ENCODE data around the gene ETS1. TPM values are rescaled to one million over a fixed set of nuclear protein-coding genes. Genes with fewer than 3 reads are reported as not detected.

The ETS1 gene
- total RNA-seq, 1 donor = 35.5 TPM

DNA sequence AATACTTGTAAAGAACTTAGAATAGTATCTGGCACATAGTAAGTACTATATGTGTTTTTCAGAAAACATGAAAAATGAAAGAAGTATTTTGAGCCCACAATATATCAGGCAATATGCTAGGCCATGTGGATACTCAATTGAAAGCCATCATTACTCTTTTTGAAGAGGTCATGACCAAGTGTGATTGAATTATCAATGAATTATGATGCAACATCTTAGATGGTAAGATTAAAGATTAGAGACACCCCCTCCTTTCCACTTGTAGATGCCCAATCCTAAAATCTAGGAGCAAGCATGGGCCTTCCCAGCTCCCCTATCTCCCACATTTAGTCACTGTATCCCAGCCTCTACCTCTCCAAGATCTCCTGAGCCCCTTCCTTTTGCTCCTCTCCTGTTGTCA lies 154.4 kb downstream of the ETS1 start:
- TF ChIP-seq, protein P1, sequence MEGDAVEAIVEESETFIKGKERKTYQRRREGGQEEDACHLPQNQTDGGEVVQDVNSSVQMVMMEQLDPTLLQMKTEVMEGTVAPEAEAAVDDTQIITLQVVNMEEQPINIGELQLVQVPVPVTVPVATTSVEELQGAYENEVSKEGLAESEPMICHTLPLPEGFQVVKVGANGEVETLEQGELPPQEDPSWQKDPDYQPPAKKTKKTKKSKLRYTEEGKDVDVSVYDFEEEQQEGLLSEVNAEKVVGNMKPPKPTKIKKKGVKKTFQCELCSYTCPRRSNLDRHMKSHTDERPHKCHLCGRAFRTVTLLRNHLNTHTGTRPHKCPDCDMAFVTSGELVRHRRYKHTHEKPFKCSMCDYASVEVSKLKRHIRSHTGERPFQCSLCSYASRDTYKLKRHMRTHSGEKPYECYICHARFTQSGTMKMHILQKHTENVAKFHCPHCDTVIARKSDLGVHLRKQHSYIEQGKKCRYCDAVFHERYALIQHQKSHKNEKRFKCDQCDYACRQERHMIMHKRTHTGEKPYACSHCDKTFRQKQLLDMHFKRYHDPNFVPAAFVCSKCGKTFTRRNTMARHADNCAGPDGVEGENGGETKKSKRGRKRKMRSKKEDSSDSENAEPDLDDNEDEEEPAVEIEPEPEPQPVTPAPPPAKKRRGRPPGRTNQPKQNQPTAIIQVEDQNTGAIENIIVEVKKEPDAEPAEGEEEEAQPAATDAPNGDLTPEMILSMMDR (IDR thresholded peaks at IDR 0.05; ENCODE audit: insufficient read depth, low read length) = no peak
- no peak overlapping the region for H3K4me3 ChIP-seq (ENCODE audit: low read depth, low read length)
- DNase-seq (ENCODE audit: low read depth) = no peak

DNA sequence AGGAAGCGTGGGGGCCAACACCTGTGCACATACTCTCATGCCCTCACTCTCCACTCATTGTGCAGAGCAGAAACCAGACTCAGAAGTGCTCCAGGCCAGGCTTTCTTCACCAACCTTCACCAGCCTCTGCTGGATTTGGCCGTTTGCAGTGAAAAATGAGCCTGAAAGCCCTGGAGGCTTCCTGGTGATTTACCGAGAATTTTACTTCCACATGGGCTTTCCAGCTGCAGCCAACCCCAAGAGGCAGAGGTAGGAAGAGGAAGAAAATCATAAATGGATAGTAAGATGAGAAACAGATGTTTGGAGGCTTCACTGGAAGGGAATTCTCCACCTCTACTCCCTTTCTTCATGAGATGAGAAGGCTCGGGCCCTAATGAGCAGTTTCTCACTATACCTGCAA lies 155.4 kb downstream of the ETS1 start:
- no peak overlapping the region for H3K4me3 ChIP-seq (ENCODE audit: low read depth, low read length)
- TF ChIP-seq, protein P1 (IDR thresholded peaks at IDR 0.05; ENCODE audit: insufficient read depth, low read length) = no peak
- no peak for DNase-seq (ENCODE audit: low read depth)

DNA sequence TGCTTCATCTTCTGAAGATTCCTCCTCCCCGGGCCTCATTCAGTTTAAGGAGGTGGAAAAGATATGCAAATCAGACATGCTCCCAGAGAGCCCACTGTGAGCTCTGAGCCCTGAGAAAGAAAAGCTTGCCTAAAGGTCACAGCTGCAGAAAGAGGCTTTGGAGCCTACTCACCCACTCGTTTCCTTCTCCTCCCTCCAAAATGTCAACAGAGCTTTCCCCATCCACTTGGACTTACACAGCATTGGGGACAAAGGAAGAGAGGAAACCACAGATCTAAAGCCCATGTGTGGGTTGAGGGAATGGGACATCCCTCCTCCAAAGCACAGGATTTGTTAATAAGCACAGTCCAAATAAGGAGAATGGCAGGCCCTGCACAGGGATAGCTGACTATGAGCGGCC lies 158.4 kb downstream of the ETS1 start:
- no peak overlapping the region for H3K4me3 ChIP-seq (ENCODE audit: low read depth, low read length)
- TF ChIP-seq, protein P1 (IDR thresholded peaks at IDR 0.05; ENCODE audit: insufficient read depth, low read length) = no peak
- no peak for DNase-seq (ENCODE audit: low read depth)

DNA sequence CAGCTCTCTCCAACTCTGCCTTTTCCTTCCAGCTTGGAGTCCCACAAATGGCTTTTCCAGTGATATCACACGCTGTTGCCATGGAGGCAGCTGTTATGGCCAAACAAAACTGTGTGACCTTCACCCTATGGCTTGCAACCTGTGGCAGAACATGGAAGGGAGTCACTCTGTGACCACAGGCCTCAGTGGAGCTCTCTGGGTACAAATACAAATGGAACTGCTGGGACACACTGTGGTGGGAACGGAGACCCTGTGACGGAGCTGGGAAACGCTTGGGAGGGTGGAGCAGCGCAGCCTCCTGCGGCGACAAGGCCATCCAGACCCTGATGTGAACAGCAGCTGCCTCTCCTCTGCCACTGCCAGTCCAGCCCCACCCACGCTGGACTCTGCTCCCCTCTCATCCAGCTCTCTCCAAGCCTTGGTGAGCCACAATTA lies 162.5 kb downstream of the ETS1 start:
- no peak overlapping the region for H3K4me3 ChIP-seq (ENCODE audit: low read depth, low read length)
- TF ChIP-seq, protein P1 (IDR thresholded peaks at IDR 0.05; ENCODE audit: insufficient read depth, low read length) = no peak
- peak; percentile 46 for DNase-seq (ENCODE audit: low read depth)

GRCh38 chr11:128424271-128424711 lies 163.1 kb downstream of the ETS1 start:
- peak; percentile 76 for DNase-seq (ENCODE audit: low read depth)
- no peak overlapping the region for H3K4me3 ChIP-seq (ENCODE audit: low read depth, low read length)
- TF ChIP-seq, protein P1 (IDR thresholded peaks at IDR 0.05; ENCODE audit: insufficient read depth, low read length) = no peak

- TF ChIP-seq, protein P1 (IDR thresholded peaks at IDR 0.05; ENCODE audit: insufficient read depth, low read length) = no peak
- no peak for DNase-seq (ENCODE audit: low read depth)
- H3K4me3 ChIP-seq (ENCODE audit: low read depth, low read length) = no peak overlapping the region
These were observed 164.6 kb downstream of the ETS1 start for GRCh38 chr11:128422576-128423370.

Measured in fibroblast of the aortic adventitia (primary cell).